Endothelial cell (in vitro differentiated cells): ENCODE data around the gene TSHZ3. TPM values are rescaled to one million over a fixed set of nuclear protein-coding genes. Genes with fewer than 3 reads are reported as not detected.

Experiments used
- DNase-seq: peaks from one replicate; pipeline ENCODE4 v3.0.0; 2021; ENCODE audit warnings: low spot score
- H3K27ac Mint-ChIP-seq: one replicate; pipeline ENCODE4 v1.8.0; 2021; ENCODE audit warnings: mixed read lengths, inconsistent platforms; ENCODE audit not compliant: unreplicated experiment
- H3K27me3 Mint-ChIP-seq: one replicate; pipeline ENCODE4 v1.8.0; 2021; ENCODE audit warnings: mild to moderate bottlenecking, moderate library complexity, mixed read lengths, inconsistent platforms; ENCODE audit not compliant: unreplicated experiment
- H3K36me3 Mint-ChIP-seq: one replicate; pipeline ENCODE4 v1.8.0; 2021; ENCODE audit warnings: mild to moderate bottlenecking, low read depth, mixed read lengths, inconsistent platforms; ENCODE audit not compliant: unreplicated experiment
- H3K4me1 Mint-ChIP-seq: one replicate; pipeline ENCODE4 v1.8.0; 2021; ENCODE audit warnings: mild to moderate bottlenecking, mixed read lengths, inconsistent platforms; ENCODE audit not compliant: unreplicated experiment
- H3K4me3 Mint-ChIP-seq: one replicate; pipeline ENCODE4 v1.8.0; 2021; ENCODE audit warnings: mild to moderate bottlenecking, mixed read lengths, inconsistent platforms; ENCODE audit not compliant: unreplicated experiment
- H3K9me3 Mint-ChIP-seq: one replicate; pipeline ENCODE4 v1.8.0; 2021; ENCODE audit warnings: mixed read lengths, inconsistent platforms; ENCODE audit not compliant: unreplicated experiment
- long read RNA-seq: library from polyadenylated mRNA; unstranded; transcript quantifications from one replicate; pipeline ENCODE4 v2.0.0, GENCODE V29; 2020; ENCODE audit not compliant: unreplicated experiment
- total RNA-seq: library from RNA; stranded (reverse); fragmentation: NEBNext Ultra II Directional; extraction: Animal tissue kit (Norgen Biotek cat#: 25700); gene quantifications from one replicate; pipeline ENCODE4 v1.2.1, GENCODE V29; 2021; ENCODE audit not compliant: unreplicated experiment
- TF ChIP-seq, protein P1 (sequence below): fragments of 200-600 bp; sonication (generic); IDR thresholded peaks from one replicate; pipeline ENCODE4 v1.5.0; 2021; ENCODE audit warnings: antibody characterized with exemption; ENCODE audit not compliant: unreplicated experiment

The TSHZ3 gene, protein sequence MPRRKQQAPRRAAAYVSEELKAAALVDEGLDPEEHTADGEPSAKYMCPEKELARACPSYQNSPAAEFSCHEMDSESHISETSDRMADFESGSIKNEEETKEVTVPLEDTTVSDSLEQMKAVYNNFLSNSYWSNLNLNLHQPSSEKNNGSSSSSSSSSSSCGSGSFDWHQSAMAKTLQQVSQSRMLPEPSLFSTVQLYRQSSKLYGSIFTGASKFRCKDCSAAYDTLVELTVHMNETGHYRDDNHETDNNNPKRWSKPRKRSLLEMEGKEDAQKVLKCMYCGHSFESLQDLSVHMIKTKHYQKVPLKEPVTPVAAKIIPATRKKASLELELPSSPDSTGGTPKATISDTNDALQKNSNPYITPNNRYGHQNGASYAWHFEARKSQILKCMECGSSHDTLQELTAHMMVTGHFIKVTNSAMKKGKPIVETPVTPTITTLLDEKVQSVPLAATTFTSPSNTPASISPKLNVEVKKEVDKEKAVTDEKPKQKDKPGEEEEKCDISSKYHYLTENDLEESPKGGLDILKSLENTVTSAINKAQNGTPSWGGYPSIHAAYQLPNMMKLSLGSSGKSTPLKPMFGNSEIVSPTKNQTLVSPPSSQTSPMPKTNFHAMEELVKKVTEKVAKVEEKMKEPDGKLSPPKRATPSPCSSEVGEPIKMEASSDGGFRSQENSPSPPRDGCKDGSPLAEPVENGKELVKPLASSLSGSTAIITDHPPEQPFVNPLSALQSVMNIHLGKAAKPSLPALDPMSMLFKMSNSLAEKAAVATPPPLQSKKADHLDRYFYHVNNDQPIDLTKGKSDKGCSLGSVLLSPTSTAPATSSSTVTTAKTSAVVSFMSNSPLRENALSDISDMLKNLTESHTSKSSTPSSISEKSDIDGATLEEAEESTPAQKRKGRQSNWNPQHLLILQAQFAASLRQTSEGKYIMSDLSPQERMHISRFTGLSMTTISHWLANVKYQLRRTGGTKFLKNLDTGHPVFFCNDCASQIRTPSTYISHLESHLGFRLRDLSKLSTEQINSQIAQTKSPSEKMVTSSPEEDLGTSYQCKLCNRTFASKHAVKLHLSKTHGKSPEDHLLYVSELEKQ
- total RNA-seq, result 12.3 TPM
- long read RNA-seq, partial matches to known transcripts, result 0 of 2 reads
- long read RNA-seq, other reads (novel, unspliced or antisense), result 2 of 2 reads

DNA sequence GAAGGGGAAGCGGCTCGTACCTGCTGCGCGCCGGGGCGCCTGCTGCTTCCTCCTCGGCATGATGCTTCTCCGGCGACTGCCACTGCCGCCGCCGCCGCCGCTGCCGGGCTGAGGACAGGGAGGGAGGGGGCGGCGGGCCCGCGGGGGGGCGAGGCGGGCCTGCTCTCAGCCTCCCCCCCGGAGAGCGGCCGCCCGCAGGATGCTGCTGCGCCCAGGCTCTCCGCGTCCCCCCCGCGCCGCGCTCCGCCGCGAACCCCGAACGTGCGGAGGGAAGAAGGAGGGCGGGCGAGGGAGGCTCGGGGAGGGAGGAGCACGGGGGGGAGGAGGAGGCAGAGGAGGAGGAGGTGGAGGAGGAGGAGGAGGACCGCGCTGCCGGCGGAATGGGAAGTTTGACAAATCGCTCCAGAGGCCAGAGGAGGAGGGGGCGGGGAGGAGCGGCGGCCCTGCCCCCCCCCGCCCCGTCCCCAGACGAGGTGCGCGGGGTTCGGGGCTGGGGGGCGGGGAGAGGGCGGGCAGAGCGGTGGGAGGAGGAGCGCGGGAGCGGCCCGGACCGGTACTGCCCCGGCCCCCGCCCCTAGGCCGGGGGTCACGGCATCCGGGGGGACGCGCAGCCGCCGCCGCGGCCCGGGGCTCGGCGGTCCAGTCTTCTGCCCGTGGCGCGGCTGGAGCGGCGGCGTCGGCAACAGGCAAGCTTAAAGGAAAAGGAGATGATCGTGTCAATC is at the start of gene TSHZ3:
Gene TSHZ3, minus strand, starts transcription at position 277 of the 722 bp plus-strand sequence. Its CDS starts 217 bp downstream, at position 60.
- no peaks in the 10 kb centered on the region for H3K36me3 Mint-ChIP-seq
- H3K9me3 Mint-ChIP-seq, result no peaks in the 10 kb centered on the region
- DNase-seq, result peak; percentile 67
- TF ChIP-seq, protein P1, sequence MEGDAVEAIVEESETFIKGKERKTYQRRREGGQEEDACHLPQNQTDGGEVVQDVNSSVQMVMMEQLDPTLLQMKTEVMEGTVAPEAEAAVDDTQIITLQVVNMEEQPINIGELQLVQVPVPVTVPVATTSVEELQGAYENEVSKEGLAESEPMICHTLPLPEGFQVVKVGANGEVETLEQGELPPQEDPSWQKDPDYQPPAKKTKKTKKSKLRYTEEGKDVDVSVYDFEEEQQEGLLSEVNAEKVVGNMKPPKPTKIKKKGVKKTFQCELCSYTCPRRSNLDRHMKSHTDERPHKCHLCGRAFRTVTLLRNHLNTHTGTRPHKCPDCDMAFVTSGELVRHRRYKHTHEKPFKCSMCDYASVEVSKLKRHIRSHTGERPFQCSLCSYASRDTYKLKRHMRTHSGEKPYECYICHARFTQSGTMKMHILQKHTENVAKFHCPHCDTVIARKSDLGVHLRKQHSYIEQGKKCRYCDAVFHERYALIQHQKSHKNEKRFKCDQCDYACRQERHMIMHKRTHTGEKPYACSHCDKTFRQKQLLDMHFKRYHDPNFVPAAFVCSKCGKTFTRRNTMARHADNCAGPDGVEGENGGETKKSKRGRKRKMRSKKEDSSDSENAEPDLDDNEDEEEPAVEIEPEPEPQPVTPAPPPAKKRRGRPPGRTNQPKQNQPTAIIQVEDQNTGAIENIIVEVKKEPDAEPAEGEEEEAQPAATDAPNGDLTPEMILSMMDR, result no peak
- H3K27ac Mint-ChIP-seq, result peak within 1 kb of the TSS; percentile 65
- peak within 1 kb of the TSS; percentile 94 for H3K4me3 Mint-ChIP-seq
- H3K4me1 Mint-ChIP-seq, result peaks cover 26% of the 10 kb centered on the region
- peaks cover 19% of the 10 kb centered on the region for H3K27me3 Mint-ChIP-seq

DNA sequence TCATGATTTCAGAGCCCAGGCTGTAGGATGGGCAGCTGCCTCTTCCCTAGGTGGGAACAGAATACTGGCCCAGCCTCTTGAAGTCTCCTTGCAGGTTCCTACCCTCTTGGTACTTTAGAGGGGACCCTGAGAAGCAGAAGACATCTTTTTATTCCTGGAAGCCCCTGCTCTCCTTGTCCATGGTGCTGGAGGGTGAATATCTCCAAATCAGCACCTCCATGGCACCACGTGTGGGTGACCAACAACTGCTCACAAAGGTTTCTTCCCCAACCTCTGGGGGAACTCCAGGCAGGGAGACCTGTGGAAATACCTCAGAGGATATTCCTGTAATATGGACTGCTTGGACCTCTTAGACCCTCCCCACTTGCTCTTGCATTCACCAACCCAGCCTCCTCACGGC is 48.1 kb upstream of the TSHZ3 start:
- no peaks in the 10 kb centered on the region for H3K36me3 Mint-ChIP-seq
- H3K27me3 Mint-ChIP-seq, result no peaks in the 10 kb centered on the region
- no peak overlapping the region for H3K4me3 Mint-ChIP-seq
- H3K27ac Mint-ChIP-seq, result no peak overlapping the region
- no peak for DNase-seq
- TF ChIP-seq, protein P1, result no peak
- H3K9me3 Mint-ChIP-seq, result no peaks in the 10 kb centered on the region
- peaks cover 3% of the 10 kb centered on the region for H3K4me1 Mint-ChIP-seq

GRCh38 chr19:31392464-31392863 is 43.2 kb upstream of the TSHZ3 start:
- no peak for DNase-seq
- H3K27ac Mint-ChIP-seq, result no peak overlapping the region
- TF ChIP-seq, protein P1, result no peak

GRCh38 chr19:31391518-31391917 is 42.3 kb upstream of the TSHZ3 start:
- no peaks in the 10 kb centered on the region for H3K9me3 Mint-ChIP-seq
- no peaks in the 10 kb centered on the region for H3K36me3 Mint-ChIP-seq
- DNase-seq, result no peak
- TF ChIP-seq, protein P1, result no peak
- peaks cover 7% of the 10 kb centered on the region for H3K27me3 Mint-ChIP-seq
- H3K27ac Mint-ChIP-seq, result no peak overlapping the region
- peaks cover 4% of the 10 kb centered on the region for H3K4me1 Mint-ChIP-seq
- H3K4me3 Mint-ChIP-seq, result no peak overlapping the region

More at GRCh38 chr19:31392464-31392863, 43.2 kb upstream of the TSHZ3 start:
- Mint-ChIP-seq H3K27me3 (peaks cover 7% of the 10 kb centered on the region), H3K36me3 (no peaks in the 10 kb centered on the region), H3K4me3 (no peak overlapping the region), H3K4me1 (peaks cover 4% of the 10 kb centered on the region), H3K9me3 (no peaks in the 10 kb centered on the region)
